Spleen (tissue), 11 donors: ENCODE data around the gene WDR43. TPM values are rescaled to one million over a fixed set of nuclear protein-coding genes. Genes with fewer than 3 reads are reported as not detected.

Experiments
- DNase-seq: peaks from one replicate; pipeline ENCODE4 v3.0.0-alpha.2; 2020
- H3K27ac ChIP-seq, 8 donors: fragments of 200-600 bp; sonication (generic) in 7 of 8; 1 replicate in 4 of 8; 2 replicates in 4 of 8; pipeline versions ENCODE4 v1.5.0 to v1.8.0; 2016 to 2021; ENCODE audit warnings: inconsistent platforms in 4 of 8, mild to moderate bottlenecking in 4 of 8, moderate library complexity in 1 of 8
- H3K27me3 ChIP-seq, 7 donors: fragments of 200-600 bp; sonication (generic) in 6 of 7; replicated peaks in 1 of 7; 1 replicate in 4 of 7; 2 replicates in 3 of 7; pipeline versions ENCODE4 v1.5.0 to v1.8.0; 2016 to 2021; ENCODE audit warnings: inconsistent platforms in 3 of 7, mild to moderate bottlenecking in 1 of 7
- H3K36me3 ChIP-seq, 6 donors: fragments of 200-600 bp; sonication (generic) in 5 of 6; 1 replicate in 4 of 6; 2 replicates in 2 of 6; pipeline versions ENCODE4 v1.5.0 to v1.8.0; 2016 to 2021; ENCODE audit warnings: inconsistent platforms in 2 of 6
- H3K4me1 ChIP-seq, 6 donors: fragments of 200-600 bp; sonication (generic) in 5 of 6; 1 replicate in 3 of 6; 2 replicates in 3 of 6; pipeline versions ENCODE4 v1.5.0 to v1.8.0; 2016 to 2021; ENCODE audit warnings: inconsistent platforms in 3 of 6
- H3K4me3 ChIP-seq, 8 donors: fragments of 200-600 bp; sonication (generic) in 7 of 8; 1 replicate in 4 of 8; 2 replicates in 4 of 8; pipeline versions ENCODE4 v1.5.0 to v1.8.0; 2016 to 2021; ENCODE audit warnings: inconsistent platforms in 4 of 8, mild to moderate bottlenecking in 4 of 8, moderate library complexity in 2 of 8
- H3K9me3 ChIP-seq, 8 donors: fragments of 200-600 bp; sonication (generic) in 7 of 8; 1 replicate in 4 of 8; 2 replicates in 4 of 8; pipeline versions ENCODE4 v1.5.0 to v1.8.0; 2016 to 2021; ENCODE audit warnings: inconsistent platforms in 4 of 8
- POLR2A ChIP-seq, 3 donors: fragments of 450-650 bp; IDR thresholded peaks; one replicate each; pipeline ENCODE4 v1.5.1; 2017; ENCODE audit warnings: antibody characterized with exemption in 3 of 3, mild to moderate bottlenecking in 1 of 3
- POLR2AphosphoS5 ChIP-seq, 3 donors: sonication (generic); formaldehyde crosslinking; IDR thresholded peaks; one replicate each; pipeline ENCODE4 v1.5.1; 2017; ENCODE audit warnings: antibody characterized with exemption in 3 of 3
- whole genome bisulfite sequencing, 5 donors: extraction: QIAGEN DNeasy Blood & Tissue Kit in 3 of 5; methylation state at CpG; one replicate each; pipeline versions ENCODE4 v1.1.5 to v1.1.7; 2013 to 2018; 5-methylcytosine and 5-hydroxymethylcytosine counted together
- intact Hi-C: fragments of 100-400 bp; cut with DNase I; formaldehyde crosslinking; loops from one replicate; pipeline ENCODE4 v1.15.0; 2023; ENCODE audit warnings: low total_unique reads
- polyA plus RNA-seq, 3 donors: library from polyadenylated mRNA; stranded (reverse); fragments of 200-250 nt; gene quantifications; one replicate each; pipeline ENCODE4 v1.2.1, GENCODE V29; 2013
- total RNA-seq, 7 donors: library from RNA; depleted of rRNA in 3 of 7; stranded (reverse); fragments of >200 nt in 3 of 7; fragmentation: NEBNext Ultra II Directional in 4 of 7; extraction: Animal tissue kit (Norgen Biotek cat#: 25700) in 4 of 7; gene quantifications; one replicate each; pipeline versions ENCODE4 v1.1.0 to v1.2.1, GENCODE V29; 2016 to 2021
- TF ChIP-seq, protein P1 (sequence below), 11 experiments: fragments of 200-600 bp in 7 of 11; fragments of 450-650 bp in 4 of 11; sonication (generic) in 4 of 11; IDR thresholded peaks in 8 of 11; conservative IDR thresholded peaks in 3 of 11; 1 replicate in 7 of 11; 2 replicates in 4 of 11; pipeline versions ENCODE4 v1.4.0 to v1.8.0; 2016 to 2021; ENCODE audit warnings: antibody characterized with exemption in 11 of 11, inconsistent platforms in 4 of 11, mild to moderate bottlenecking in 1 of 11
- donor health status: healthy with polysubstance abuse.
- donor health status: DM: no; HTN: no; CAD: no; lungs with moderate emphysema.
- donor health status: DM: no; HTN: no; CAD: no.
- donor health status: Bipolar disorder and iron deficiency.
- donor health status: healthy.
- donor health status: DM: no; HTN: no; CAD: no.
- donor health status: DM: yes; HTN: yes; CAD: no.

The WDR43 gene
- total and polyA plus RNA-seq, 10 donors = 10.8 to 49.8 (median 36.5) TPM

DNA sequence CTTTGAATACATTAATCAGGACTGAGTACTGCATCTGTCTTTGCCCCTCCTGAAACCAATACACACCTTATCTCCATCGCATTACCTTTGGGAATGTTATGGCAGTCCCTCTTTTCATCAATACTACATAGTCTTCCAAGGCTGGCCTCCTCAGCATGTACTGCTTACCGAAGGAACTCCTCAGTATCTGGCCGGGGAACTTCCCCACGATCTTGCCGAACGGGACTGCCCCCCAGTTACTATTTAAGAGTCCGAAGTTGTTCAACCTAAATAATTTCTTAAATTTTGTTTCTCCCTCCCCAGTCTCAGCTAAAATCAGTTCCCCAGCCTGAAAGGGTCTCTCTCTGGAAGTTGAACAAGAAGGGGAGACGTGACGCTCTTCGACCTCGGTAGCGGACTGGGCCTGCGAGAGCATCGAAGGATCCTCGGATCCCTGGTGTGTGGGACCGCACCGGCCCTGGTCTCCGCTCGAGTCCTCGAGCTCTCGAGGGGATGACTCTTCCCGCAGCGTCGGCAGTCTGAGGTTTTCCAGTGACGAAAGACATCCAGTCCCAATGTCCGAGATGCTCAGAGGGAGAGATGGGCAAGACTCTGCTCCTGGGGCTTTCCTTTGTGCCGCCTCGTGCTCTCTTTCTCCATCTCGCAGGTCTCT, 24.8 kb upstream of the WDR43 start:
- H3K9me3 ChIP-seq = no peaks in the 10 kb centered on the region
- peak overlapping the region; percentile 82 to 91 (median 88) for H3K27ac ChIP-seq
- peak overlapping the region; percentile 79 to 97 (median 94) for H3K4me3 ChIP-seq
- TF ChIP-seq, protein P1, sequence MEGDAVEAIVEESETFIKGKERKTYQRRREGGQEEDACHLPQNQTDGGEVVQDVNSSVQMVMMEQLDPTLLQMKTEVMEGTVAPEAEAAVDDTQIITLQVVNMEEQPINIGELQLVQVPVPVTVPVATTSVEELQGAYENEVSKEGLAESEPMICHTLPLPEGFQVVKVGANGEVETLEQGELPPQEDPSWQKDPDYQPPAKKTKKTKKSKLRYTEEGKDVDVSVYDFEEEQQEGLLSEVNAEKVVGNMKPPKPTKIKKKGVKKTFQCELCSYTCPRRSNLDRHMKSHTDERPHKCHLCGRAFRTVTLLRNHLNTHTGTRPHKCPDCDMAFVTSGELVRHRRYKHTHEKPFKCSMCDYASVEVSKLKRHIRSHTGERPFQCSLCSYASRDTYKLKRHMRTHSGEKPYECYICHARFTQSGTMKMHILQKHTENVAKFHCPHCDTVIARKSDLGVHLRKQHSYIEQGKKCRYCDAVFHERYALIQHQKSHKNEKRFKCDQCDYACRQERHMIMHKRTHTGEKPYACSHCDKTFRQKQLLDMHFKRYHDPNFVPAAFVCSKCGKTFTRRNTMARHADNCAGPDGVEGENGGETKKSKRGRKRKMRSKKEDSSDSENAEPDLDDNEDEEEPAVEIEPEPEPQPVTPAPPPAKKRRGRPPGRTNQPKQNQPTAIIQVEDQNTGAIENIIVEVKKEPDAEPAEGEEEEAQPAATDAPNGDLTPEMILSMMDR (IDR thresholded peaks at IDR 0.05 in 8 of 11, conservative IDR thresholded peaks at IDR 0.05 in 3 of 11) = peak in 1 of 11 experiments; percentile 5
- no peak for TF ChIP-seq POLR2A (IDR thresholded peaks at IDR 0.05)
- no peak for TF ChIP-seq POLR2AphosphoS5 (IDR thresholded peaks at IDR 0.05)
- DNase-seq = peak; percentile 84
- 0 to 1% (median 1%) methylated on average over 26 to 29 of the region's 29 CpGs for WGBS, 5 donors
- intact Hi-C loops = no loop called here
- peaks cover 23 to 61% (median 50%) of the 10 kb centered on the region in 6 donors for H3K4me1 ChIP-seq
- no peaks in the 10 kb centered on the region for H3K27me3 ChIP-seq
- peaks cover 0 to 13% (median 0%) of the 10 kb centered on the region in 6 donors for H3K36me3 ChIP-seq

GRCh38 chr2:28870146-28870891, 24.1 kb upstream of the WDR43 start, which contains the start of gene TRMT61B:
Gene TRMT61B, minus strand, starts transcription at chr2:28870309. Its CDS starts 32 bp downstream, at chr2:28870277.
- H3K4me3 ChIP-seq = peak within 1 kb of the TSS; percentile 79 to 97 (median 94)
- H3K9me3 ChIP-seq = no peaks in the 10 kb centered on the region
- intact Hi-C loops = no loop called here
- H3K27me3 ChIP-seq = no peaks in the 10 kb centered on the region
- TF ChIP-seq POLR2A (IDR thresholded peaks at IDR 0.05) (peak; percentile 52 to 88 (median 60)), POLR2AphosphoS5 (IDR thresholded peaks at IDR 0.05) (peak; percentile 97 to 99 (median 98))
- TF ChIP-seq, protein P1 (IDR thresholded peaks at IDR 0.05 in 8 of 11, conservative IDR thresholded peaks at IDR 0.05 in 3 of 11) = peak in 4 of 11 experiments; percentile 2 to 22 (median 16)
- DNase-seq = peak; percentile 99
- H3K4me1 ChIP-seq = peaks cover 17 to 54% (median 44%) of the 10 kb centered on the region in 6 donors
- H3K27ac ChIP-seq = peak within 1 kb of the TSS; percentile 82 to 91 (median 88)
- WGBS, 5 donors = 0 to 1% (median 0%) methylated on average over 42 to 57 of the region's 57 CpGs
- peaks cover 0 to 6% (median 0%) of the 10 kb centered on the region in 6 donors for H3K36me3 ChIP-seq

DNA sequence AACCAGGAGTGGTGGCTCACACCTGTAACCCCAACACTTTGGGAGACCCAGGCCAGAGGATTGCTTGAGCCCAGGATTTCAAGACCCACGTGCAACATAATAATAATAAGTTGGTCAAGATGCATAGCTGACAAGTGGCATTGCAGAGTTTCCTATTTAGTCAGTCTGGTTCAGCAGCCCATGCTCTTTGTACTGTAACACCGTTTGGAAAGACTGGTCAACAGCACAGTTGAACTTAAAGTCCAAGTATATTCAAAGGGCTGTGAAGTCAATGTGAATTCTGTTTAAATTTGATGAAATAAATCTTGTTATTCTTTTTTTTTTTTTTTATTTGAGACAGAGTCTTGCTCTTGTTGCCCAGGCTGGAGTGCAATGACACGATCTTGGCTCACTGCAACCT, 22.8 kb upstream of the WDR43 start:
- no peaks in the 10 kb centered on the region for H3K36me3 ChIP-seq
- 79 to 92% (median 88%) methylated on average over 3 of the region's 3 CpGs for WGBS, 5 donors
- intact Hi-C loops = no loop called here

More for the DNA sequence above, 22.8 kb upstream of the WDR43 start:
- H3K9me3 ChIP-seq = no peaks in the 10 kb centered on the region
- no peak overlapping the region for H3K27ac ChIP-seq
- TF ChIP-seq POLR2A (IDR thresholded peaks at IDR 0.05) (no peak), POLR2AphosphoS5 (IDR thresholded peaks at IDR 0.05) (no peak)
- TF ChIP-seq, protein P1 (IDR thresholded peaks at IDR 0.05 in 8 of 11, conservative IDR thresholded peaks at IDR 0.05 in 3 of 11) = no peak
- H3K4me3 ChIP-seq = no peak overlapping the region
- H3K27me3 ChIP-seq = peaks cover 0 to 12% (median 0%) of the 10 kb centered on the region in 7 donors
- DNase-seq = no peak
- H3K4me1 ChIP-seq = peaks cover 17 to 41% (median 37%) of the 10 kb centered on the region in 6 donors
